ENCODE measurements around the gene RFX1.

DNA sequence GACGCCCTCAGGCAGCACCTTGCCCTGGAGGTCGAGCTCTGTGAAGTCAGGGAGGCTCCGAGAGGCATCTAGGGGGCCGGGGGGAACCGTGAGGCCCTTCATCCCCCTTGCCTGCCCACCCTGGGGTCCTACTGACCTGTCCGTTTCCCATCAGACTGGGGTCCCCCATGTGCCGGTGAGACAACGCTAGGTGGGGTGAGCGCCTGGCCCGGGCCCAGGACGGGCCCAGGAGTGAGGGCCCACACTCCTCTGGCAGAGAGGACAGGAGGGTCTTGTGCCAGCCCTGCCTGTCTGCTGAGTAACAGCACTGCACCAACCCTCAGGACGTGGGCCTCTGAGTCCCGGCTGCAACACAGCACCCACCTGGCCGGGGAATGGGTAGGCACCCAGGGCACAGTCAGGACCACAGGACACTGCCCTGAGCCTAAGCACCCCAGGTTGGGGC lies 39.4 kb downstream of the RFX1 start:
- TF ChIP-seq POLR2AphosphoS5 (IDR thresholded peaks at IDR 0.05; ENCODE audit: low read depth, low read length) (no peak), POLR2A (IDR thresholded peaks at IDR 0.05; ENCODE audit: low read depth, low read length) (no peak), TAF1 (IDR thresholded peaks at IDR 0.05; ENCODE audit: low read depth, low read length) (no peak)
